Mesendoderm (in vitro differentiated cells): ENCODE results near the gene NOL6.

Experiments used
- DNase-seq: peaks from one replicate; pipeline ENCODE4 v3.0.0; 2013
- H2AK5ac ChIP-seq: 2 replicates; pipeline ENCODE4 v1.6.1; 2013; ENCODE audit warnings: low read length, inconsistent platforms
- H2BK120ac ChIP-seq: 2 replicates; pipeline ENCODE4 v1.6.1; 2013; ENCODE audit warnings: low read depth, mild to moderate bottlenecking, low read length, moderate library complexity, mixed read lengths
- H2BK15ac ChIP-seq: replicated peaks from 2 replicates; pipeline ENCODE4 v1.6.1; 2013; ENCODE audit warnings: low read depth, mild to moderate bottlenecking, moderate library complexity
- H2BK5ac ChIP-seq: 2 replicates; pipeline ENCODE4 v1.6.1; 2013; ENCODE audit warnings: low read length, inconsistent platforms
- H3K18ac ChIP-seq: 2 replicates; pipeline ENCODE4 v1.6.1; 2013; ENCODE audit warnings: mild to moderate bottlenecking, low read length, mixed read lengths
- H3K23ac ChIP-seq: one replicate; pipeline ENCODE4 v1.6.1; 2013; ENCODE audit warnings: low read length
- H3K27ac ChIP-seq: 2 replicates; pipeline ENCODE4 v1.5.1; 2013; ENCODE audit warnings: low read depth, mild to moderate bottlenecking, inconsistent platforms, low read length, moderate library complexity
- H3K27me3 ChIP-seq: 2 replicates; pipeline ENCODE4 v1.6.1; 2013; ENCODE audit warnings: low read length, control low read depth, mild to moderate bottlenecking, inconsistent platforms; ENCODE audit not compliant: insufficient read depth, poor library complexity
- H3K36me3 ChIP-seq: 2 replicates; pipeline ENCODE4 v1.6.1; 2013; ENCODE audit warnings: low read length, inconsistent platforms; ENCODE audit not compliant: control insufficient read depth, insufficient read depth
- H3K4ac ChIP-seq: one replicate; pipeline ENCODE4 v1.6.1; 2013; ENCODE audit warnings: low read depth, mild to moderate bottlenecking, low read length, moderate library complexity
- H3K4me1 ChIP-seq: 2 replicates; pipeline ENCODE4 v1.6.1; 2013; ENCODE audit warnings: low read depth, low read length, inconsistent platforms; ENCODE audit not compliant: control insufficient read depth
- H3K4me2 ChIP-seq: 2 replicates; pipeline ENCODE4 v1.6.1; 2013; ENCODE audit warnings: low read length
- H3K4me3 ChIP-seq: 2 replicates; pipeline ENCODE4 v1.5.1; 2013; ENCODE audit warnings: mild to moderate bottlenecking, low read length
- H3K56ac ChIP-seq: one replicate; pipeline ENCODE4 v1.6.1; 2013; ENCODE audit warnings: low read length
- H3K79me1 ChIP-seq: 2 replicates; pipeline ENCODE4 v1.6.1; 2013; ENCODE audit warnings: low read length, inconsistent platforms
- H3K79me2 ChIP-seq: 2 replicates; pipeline ENCODE4 v1.6.1; 2013; ENCODE audit warnings: mild to moderate bottlenecking, low read length; ENCODE audit not compliant: control insufficient read depth, insufficient read depth
- H3K9ac ChIP-seq: 2 replicates; pipeline ENCODE4 v1.6.1; 2013; ENCODE audit warnings: low read length, inconsistent platforms
- H4K5ac ChIP-seq: one replicate; pipeline ENCODE4 v1.6.1; 2013; ENCODE audit warnings: low read length
- H4K8ac ChIP-seq: one replicate; pipeline ENCODE4 v1.6.1; 2013; ENCODE audit warnings: low read depth, mild to moderate bottlenecking, control low read depth, low read length, moderate library complexity
- WGBS: extraction: QIAGEN DNeasy Blood & Tissue Kit; methylation state at CpG from one replicate; pipeline ENCODE4 v1.1.7; 2013; ENCODE audit warnings: low lambda C conversion rate, missing lambda C conversion rate; ENCODE audit not compliant: insufficient coverage; ENCODE audit errors: extremely low coverage; 5-methylcytosine and 5-hydroxymethylcytosine counted together

NOL6 gene

DNA sequence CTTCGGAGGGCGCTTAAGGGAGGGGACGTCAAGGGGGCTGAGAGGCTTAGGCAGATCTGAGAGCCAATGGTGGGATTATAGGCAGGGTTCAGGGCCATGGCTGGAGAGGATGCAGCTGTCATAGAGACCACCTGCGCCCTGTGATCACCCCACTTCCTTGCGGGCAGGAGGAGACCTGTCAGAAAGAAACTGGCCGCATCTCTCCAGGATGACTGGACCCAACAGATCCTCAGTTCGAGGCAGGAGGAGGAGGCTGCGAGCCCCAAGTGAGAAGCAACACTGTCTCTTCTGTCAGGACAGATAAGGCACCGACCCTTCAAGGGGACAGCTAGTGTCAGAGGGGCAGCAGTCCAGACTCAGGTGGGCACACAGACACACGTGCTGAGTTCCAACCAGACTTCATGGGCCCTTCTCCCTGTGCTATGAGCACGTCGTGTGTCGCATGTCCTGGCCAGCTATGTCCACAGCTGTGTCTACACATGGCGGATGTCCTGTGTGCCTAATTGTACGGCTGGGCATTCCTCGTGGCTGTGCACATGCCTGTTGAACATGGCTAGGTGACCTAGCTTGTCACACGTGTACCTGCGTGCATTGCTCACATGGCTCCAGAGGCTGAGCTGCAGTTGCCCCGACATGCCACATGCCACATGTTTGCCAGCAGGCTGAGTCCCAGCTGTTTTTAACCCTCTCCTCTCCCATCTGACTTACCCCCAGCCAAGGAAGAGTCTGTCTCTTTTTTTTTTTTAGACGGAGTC lies 25.7 kb downstream of the NOL6 start:
- Histone ChIP-seq H4K5ac (no peak overlapping the region), H4K8ac (no peak overlapping the region)
- WGBS: no CpG with 5 or more reads among the region's 20 CpGs

DNA sequence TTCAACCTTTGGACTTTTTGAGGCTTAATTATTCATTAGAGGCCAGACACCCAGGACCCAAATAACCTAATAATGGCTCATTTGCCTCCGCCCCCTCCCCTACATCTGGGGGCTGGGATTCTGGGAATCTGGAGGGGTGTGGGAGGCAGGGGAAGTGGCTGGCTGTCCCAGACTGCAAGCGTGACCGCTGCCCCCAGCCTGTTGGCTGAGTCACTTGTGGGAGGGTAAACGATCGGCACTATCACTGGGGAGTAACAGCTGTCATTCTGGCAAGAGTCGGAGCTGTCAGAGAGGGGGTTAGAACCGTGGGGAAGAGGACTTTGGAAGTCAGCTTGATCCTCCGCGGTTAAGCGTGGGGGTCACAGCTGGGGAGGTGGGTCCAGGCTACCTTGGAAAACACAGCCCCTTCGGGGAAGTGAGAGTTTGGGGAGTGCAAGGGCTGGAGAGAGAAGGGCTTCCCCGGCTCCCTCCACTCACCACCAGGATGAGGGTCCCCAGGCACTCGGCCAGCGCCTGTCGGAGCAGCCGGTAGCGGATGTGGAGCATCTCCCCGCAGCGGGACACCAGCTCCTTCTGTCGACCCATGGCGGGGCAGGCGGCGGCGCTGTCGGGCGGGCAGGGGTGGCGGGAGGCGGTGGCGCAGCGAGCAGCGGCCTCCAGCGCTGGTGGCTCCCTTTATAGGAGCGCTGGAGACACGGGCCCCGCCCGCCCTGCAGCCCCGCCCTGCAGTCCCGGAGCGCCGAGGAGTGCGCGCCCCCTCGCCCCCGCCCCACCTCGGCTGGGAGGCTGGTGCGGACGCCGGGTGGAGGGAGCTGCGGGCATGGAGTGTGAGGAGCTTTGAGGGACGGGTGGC lies 26.6 kb downstream of the NOL6 start, which contains the start of gene AQP3:
Gene AQP3 (minus strand): TSS at position 648 of the 853 bp plus-strand sequence. CDS start 63 bp downstream, at position 585.
- Histone ChIP-seq H2BK5ac (no peak within 1 kb of the TSS), H2AK5ac (no peak within 1 kb of the TSS), H4K8ac (no peak within 1 kb of the TSS), H3K4me1 (peaks cover 13% of the 10 kb centered on the region), H3K56ac (peak within 1 kb of the TSS; percentile 75), H3K79me1 (no peaks in the 10 kb centered on the region), H3K23ac (no peak within 1 kb of the TSS), H3K4me2 (peak within 1 kb of the TSS; percentile 67), H2BK15ac (no peak within 1 kb of the TSS), H3K4ac (no peak within 1 kb of the TSS), H3K36me3 (no peaks in the 10 kb centered on the region), H4K5ac (no peak within 1 kb of the TSS), H2BK120ac (no peak within 1 kb of the TSS), H3K9ac (peak within 1 kb of the TSS; percentile 40), H3K79me2 (no peaks in the 10 kb centered on the region), H3K27me3 (no peaks in the 10 kb centered on the region), H3K18ac (no peak within 1 kb of the TSS), H3K27ac (no peak within 1 kb of the TSS), H3K4me3 (peak within 1 kb of the TSS; percentile 38)
- DNase-seq: peak; percentile 89
- no CpG with 5 or more reads among the region's 50 CpGs for WGBS

More for the DNA sequence above, 25.7 kb downstream of the NOL6 start:
- Histone ChIP-seq H3K4me1 (peaks cover 13% of the 10 kb centered on the region), H2BK5ac (no peak overlapping the region), H3K27ac (no peak overlapping the region), H3K27me3 (no peaks in the 10 kb centered on the region), H3K36me3 (no peaks in the 10 kb centered on the region), H2AK5ac (no peak overlapping the region), H2BK15ac (no peak overlapping the region), H3K79me2 (no peaks in the 10 kb centered on the region), H3K56ac (peak overlapping the region; percentile 75), H3K9ac (peak overlapping the region; percentile 40), H3K23ac (no peak overlapping the region), H3K18ac (no peak overlapping the region), H2BK120ac (no peak overlapping the region), H3K4me2 (peak overlapping the region; percentile 67), H3K4ac (no peak overlapping the region), H3K4me3 (peak overlapping the region; percentile 10), H3K79me1 (no peaks in the 10 kb centered on the region)
- DNase-seq: no peak

DNA sequence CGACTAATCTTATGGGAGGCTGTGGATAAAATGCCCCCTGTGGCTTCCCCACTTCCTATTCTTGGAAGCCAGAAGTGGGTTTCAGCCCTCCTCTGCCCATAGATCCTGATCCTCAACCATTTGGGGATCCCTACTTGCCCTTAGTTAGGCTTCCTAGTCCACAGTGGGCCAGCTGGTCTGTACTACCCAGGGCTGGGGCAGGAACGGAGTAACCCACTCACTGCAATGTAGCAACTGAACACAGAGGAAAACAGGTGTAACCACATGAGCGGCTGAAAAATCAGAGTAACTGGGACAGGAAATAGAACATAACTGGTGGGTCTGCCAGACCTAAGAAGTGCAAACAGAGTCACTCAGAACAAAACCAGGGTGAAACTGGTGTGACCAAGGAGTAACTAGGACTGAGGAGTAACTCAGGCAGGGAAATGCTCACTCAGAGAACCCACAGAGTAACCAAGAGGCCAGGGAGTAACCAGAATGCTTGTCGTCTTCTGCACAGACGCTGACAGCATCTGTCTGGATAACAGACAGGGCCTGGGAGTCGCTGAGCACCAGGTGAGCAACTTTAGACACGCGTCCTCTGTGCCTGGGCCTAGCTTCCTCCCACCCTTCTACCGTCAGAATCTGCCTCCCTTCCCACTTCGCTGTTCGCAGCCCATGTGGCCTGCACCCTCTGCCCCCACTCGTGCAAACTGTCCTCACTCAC lies 27.3 kb downstream of the NOL6 start:
- H2AK5ac ChIP-seq: no peak overlapping the region
- H3K36me3 ChIP-seq: no peaks in the 10 kb centered on the region
- H2BK120ac ChIP-seq: no peak overlapping the region
- no peaks in the 10 kb centered on the region for H3K79me1 ChIP-seq
- no peaks in the 10 kb centered on the region for H3K79me2 ChIP-seq
- WGBS: no CpG with 5 or more reads among the region's 12 CpGs
- H3K4me1 ChIP-seq: peaks cover 13% of the 10 kb centered on the region
- H3K27ac ChIP-seq: no peak overlapping the region
- peak overlapping the region; percentile 64 for H3K4me2 ChIP-seq
- no peak overlapping the region for H2BK5ac ChIP-seq
- H3K56ac ChIP-seq: peak overlapping the region; percentile 75
- no peak overlapping the region for H3K18ac ChIP-seq
- no peak overlapping the region for H4K5ac ChIP-seq
- H2BK15ac ChIP-seq: no peak overlapping the region
- H3K23ac ChIP-seq: no peak overlapping the region
- no peak overlapping the region for H3K9ac ChIP-seq
- H3K27me3 ChIP-seq: no peaks in the 10 kb centered on the region
- H3K4me3 ChIP-seq: no peak overlapping the region
- no peak for DNase-seq
- H4K8ac ChIP-seq: no peak overlapping the region
- no peak overlapping the region for H3K4ac ChIP-seq

DNA sequence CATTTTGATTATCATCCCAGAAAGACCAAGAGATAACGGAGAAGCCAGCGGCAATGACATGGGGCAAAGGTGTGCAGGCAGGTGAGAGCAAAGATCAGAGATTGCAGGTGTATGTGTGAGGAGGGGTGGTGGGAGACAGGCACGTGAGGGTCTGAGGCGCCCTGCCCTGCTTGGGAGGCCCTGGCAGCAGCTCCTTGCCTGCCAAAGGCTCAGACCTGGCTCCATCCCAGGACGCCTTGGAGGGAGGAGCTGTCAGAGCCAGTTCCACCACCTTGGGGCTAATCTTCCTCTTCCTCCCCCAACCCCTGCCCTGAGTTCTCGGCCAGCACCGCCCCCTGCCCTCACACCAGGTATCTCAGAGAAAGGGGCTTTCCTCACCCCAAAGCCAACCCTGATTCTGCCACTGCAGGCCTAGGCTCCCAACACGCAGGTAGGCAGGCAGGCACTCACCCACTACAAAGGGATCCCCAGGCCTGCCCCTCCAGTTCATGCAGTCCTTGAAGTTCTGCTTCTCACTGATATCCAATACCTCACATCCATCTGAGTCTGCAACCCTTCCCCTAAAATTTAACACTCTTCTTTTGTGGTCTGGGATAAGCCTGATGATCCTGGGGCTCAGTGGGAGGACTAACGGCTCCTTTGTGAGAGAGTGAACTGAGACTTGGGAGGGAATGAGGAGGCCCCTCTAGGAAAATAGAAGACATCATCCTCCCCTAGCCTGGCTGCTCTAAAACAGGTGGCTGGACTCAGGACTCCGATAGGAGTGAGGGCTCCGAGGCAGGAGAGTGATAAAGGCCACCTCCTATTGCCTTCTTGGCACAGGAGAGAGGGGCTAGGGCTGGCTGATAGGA lies 28.1 kb downstream of the NOL6 start:
- Histone ChIP-seq H3K9ac (no peak overlapping the region), H3K4ac (no peak overlapping the region), H3K18ac (no peak overlapping the region), H2BK15ac (no peak overlapping the region), H4K5ac (no peak overlapping the region), H3K27me3 (no peaks in the 10 kb centered on the region), H3K56ac (no peak overlapping the region), H3K4me3 (no peak overlapping the region), H3K27ac (no peak overlapping the region), H3K79me2 (no peaks in the 10 kb centered on the region), H2AK5ac (no peak overlapping the region), H2BK5ac (no peak overlapping the region), H3K23ac (no peak overlapping the region), H3K36me3 (no peaks in the 10 kb centered on the region), H4K8ac (no peak overlapping the region), H2BK120ac (no peak overlapping the region), H3K4me1 (peaks cover 13% of the 10 kb centered on the region), H3K79me1 (no peaks in the 10 kb centered on the region), H3K4me2 (no peak overlapping the region)
- WGBS: no CpG with 5 or more reads among the region's 11 CpGs
- DNase-seq: no peak

DNA sequence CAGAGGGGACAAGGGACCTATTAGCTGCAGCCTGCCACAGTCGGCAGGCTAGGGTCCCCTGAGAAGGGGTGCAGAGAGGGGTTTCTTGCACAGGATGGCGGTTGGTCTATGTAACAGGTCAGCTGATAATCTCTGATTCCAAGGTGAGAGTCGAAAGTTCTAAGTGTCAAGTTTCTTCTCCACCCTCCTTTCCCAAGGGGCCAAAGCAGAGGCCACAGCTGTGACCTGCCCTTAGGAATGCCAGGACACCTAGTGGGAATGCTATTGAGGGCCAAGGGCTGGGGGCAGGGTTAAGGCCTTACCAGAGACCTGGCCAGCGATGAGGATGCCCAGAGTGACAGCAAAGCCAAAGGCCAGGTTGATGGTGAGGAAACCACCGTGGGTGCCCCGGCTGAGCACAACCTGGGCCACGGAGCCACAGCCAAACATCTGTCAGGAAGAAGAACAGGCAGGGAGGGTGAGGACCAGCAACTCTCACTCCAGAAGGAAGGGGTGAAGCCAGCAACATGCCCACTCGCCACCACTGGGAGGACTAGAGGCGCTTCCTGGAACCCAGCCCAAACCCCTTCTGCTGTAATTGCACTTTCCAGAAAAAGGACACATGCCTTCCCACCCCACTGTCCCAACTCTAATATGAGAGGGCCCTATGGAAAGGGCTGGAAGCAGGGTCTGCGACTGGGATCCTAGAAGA lies 30.1 kb downstream of the NOL6 start:
- Histone ChIP-seq H3K56ac (no peak overlapping the region), H2AK5ac (no peak overlapping the region), H3K4me2 (no peak overlapping the region), H3K4me1 (peaks cover 15% of the 10 kb centered on the region), H3K4ac (no peak overlapping the region), H4K8ac (no peak overlapping the region), H3K79me2 (no peaks in the 10 kb centered on the region), H2BK120ac (no peak overlapping the region), H2BK15ac (no peak overlapping the region), H3K27ac (no peak overlapping the region), H3K18ac (no peak overlapping the region), H3K23ac (no peak overlapping the region), H3K4me3 (no peak overlapping the region), H3K79me1 (no peaks in the 10 kb centered on the region), H3K36me3 (no peaks in the 10 kb centered on the region), H3K27me3 (no peaks in the 10 kb centered on the region), H4K5ac (no peak overlapping the region), H2BK5ac (no peak overlapping the region), H3K9ac (no peak overlapping the region)
- DNase-seq: no peak
- WGBS: no CpG with 5 or more reads among the region's 10 CpGs
